MCF 10A (cell line): ENCODE data around the gene NDUFS2. TPM values are rescaled to one million over a fixed set of nuclear protein-coding genes. Genes with fewer than 3 reads are reported as not detected.

Experiments used
- BruUV-seq: library from RNA; stranded (reverse); fragments of 400-500 nt; replicated peaks from 2 replicates; lab custom pipeline; 2021; lab: Mats Ljungman, UMichigan
- CTCF ChIA-PET: fragments of 300-600 bp; sonication (Branson Sonifier 250); formaldehyde crosslinking; extraction: SDS; loops from one replicate; lab custom pipeline; 2021; ENCODE audit warnings: antibody characterized with exemption, inconsistent platforms; lab: Yijun Ruan, JAX
- POLR2A ChIA-PET: fragments of 300-600, 350-650 bp; sonication (Branson Sonifier 250); formaldehyde crosslinking; extraction: SDS; loops from one replicate; lab custom pipeline; 2020; ENCODE audit warnings: antibody characterized with exemption, inconsistent platforms; lab: Yijun Ruan, JAX
- DNase-seq: peaks from one replicate; pipeline ENCODE4 v3.0.0-alpha.2; 2018; ENCODE audit not compliant: unreplicated experiment
- H3K27ac Mint-ChIP-seq: one replicate; pipeline ENCODE4 v1.8.0; 2022; ENCODE audit warnings: mild to moderate bottlenecking, low read depth, mixed read lengths; ENCODE audit not compliant: unreplicated experiment
- H3K27me3 Mint-ChIP-seq: one replicate; pipeline ENCODE4 v1.8.0; 2022; ENCODE audit warnings: mixed read lengths; ENCODE audit not compliant: insufficient read depth, unreplicated experiment
- H3K36me3 Mint-ChIP-seq: one replicate; pipeline ENCODE4 v1.8.0; 2022; ENCODE audit warnings: mild to moderate bottlenecking, moderate library complexity, mixed read lengths; ENCODE audit not compliant: insufficient read depth, unreplicated experiment
- H3K4me1 Mint-ChIP-seq: one replicate; pipeline ENCODE4 v1.8.0; 2022; ENCODE audit warnings: mixed read lengths; ENCODE audit not compliant: insufficient read depth, unreplicated experiment
- H3K4me3 Mint-ChIP-seq: one replicate; pipeline ENCODE4 v1.8.0; 2022; ENCODE audit warnings: mild to moderate bottlenecking, moderate library complexity, mixed read lengths; ENCODE audit not compliant: unreplicated experiment
- H3K9me3 Mint-ChIP-seq: one replicate; pipeline ENCODE4 v1.8.0; 2022; ENCODE audit warnings: mixed read lengths; ENCODE audit not compliant: unreplicated experiment
- intact Hi-C: fragments of 100-400 bp; cut with micrococcal nuclease; formaldehyde crosslinking; loops from 2 replicates; pipeline ENCODE4 v1.14.1; 2022
- total RNA-seq: library from RNA; stranded (reverse); gene quantifications from 2 replicates; pipeline ENCODE4 v1.2.3, GENCODE V29; 2022
- TF ChIP-seq, protein P1 (sequence below): fragments of 200-600 bp; IDR thresholded peaks from one replicate; pipeline ENCODE4 v1.8.0; 2022; ENCODE audit warnings: antibody characterized with exemption, mild to moderate bottlenecking; ENCODE audit not compliant: unreplicated experiment

Gene NDUFS2
- total RNA-seq, 1 experiment from 2014 or later, result 149 TPM

GRCh38 chr1:161200992-161201835 lies 953 bp upstream of the NDUFS2 start:
- Mint-ChIP-seq H3K36me3 (peaks cover 36% of the 10 kb centered on the region), H3K27me3 (no peaks in the 10 kb centered on the region), H3K4me3 (peak overlapping the region; percentile 85), H3K4me1 (peaks cover 63% of the 10 kb centered on the region), H3K9me3 (no peaks in the 10 kb centered on the region), H3K27ac (peak overlapping the region; percentile 96)
- ChIA-PET POLR2A (interaction anchor here (0.6 to 6.1 kb wide), 38 partner anchors 9 to 565 kb away, joined by 3 to 81 read pairs (median 7); partner anchors contain the start of genes APOA2, B4GALT3, DEDD and DUSP12), CTCF (interaction anchor here (0.6 to 14.7 kb wide), 18 partner anchors 8 to 536 kb away, joined by 3 to 444 read pairs (median 8); partner anchors contain the start of genes APOA2, FCER1G, PCP4L1 and PPOX)
- BruUV-seq, result TSS peak; percentile 95
- intact Hi-C loops, result no loop called here
- DNase-seq, result peak; percentile 38
- TF ChIP-seq, protein P1, sequence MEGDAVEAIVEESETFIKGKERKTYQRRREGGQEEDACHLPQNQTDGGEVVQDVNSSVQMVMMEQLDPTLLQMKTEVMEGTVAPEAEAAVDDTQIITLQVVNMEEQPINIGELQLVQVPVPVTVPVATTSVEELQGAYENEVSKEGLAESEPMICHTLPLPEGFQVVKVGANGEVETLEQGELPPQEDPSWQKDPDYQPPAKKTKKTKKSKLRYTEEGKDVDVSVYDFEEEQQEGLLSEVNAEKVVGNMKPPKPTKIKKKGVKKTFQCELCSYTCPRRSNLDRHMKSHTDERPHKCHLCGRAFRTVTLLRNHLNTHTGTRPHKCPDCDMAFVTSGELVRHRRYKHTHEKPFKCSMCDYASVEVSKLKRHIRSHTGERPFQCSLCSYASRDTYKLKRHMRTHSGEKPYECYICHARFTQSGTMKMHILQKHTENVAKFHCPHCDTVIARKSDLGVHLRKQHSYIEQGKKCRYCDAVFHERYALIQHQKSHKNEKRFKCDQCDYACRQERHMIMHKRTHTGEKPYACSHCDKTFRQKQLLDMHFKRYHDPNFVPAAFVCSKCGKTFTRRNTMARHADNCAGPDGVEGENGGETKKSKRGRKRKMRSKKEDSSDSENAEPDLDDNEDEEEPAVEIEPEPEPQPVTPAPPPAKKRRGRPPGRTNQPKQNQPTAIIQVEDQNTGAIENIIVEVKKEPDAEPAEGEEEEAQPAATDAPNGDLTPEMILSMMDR, result no peak

DNA sequence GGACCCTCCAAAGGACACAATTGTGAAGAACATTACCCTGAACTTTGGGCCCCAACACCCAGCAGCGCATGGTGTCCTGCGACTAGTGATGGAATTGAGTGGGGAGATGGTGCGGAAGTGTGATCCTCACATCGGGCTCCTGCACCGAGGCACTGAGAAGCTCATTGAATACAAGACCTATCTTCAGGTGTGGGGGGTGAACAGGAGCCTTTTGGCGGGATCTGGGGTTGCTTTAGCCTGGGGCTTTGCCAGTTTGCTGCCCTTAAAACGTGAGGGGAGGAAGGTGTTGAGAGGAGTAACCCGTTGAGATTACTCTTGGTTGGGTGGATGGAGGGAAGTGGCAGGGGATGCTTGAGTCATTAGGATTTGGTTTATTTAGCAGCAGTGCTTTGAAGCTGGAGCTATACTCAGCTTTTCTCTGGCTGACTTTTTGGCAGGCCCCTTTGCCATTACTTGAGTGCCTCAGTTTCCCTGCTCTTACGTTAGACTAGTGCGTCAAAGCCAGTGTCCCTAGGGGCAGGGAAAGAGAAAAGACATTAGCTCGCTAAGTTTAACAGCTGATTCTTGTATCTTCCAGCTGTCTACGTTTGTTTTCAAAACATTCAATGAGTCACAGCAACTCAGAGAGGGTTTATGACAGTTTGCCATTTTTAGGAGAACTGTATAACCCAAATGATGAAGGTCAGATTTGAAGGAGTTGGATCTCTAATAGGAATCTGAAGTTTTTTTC lies 4.4 kb downstream of the NDUFS2 start:
- ChIA-PET POLR2A (interaction anchor here (0.6 to 6.1 kb wide), 7 partner anchors 10 to 177 kb away, joined by 3 to 81 read pairs (median 4); partner anchors contain the start of genes APOA2 and TOMM40L), CTCF (interaction anchor here (0.6 to 14.7 kb wide), 8 partner anchors 9 to 176 kb away, joined by 3 to 444 read pairs (median 36); partner anchors contain the start of genes APOA2, B4GALT3, FCER1G and PPOX)
- H3K4me1 Mint-ChIP-seq, result peaks cover 36% of the 10 kb centered on the region
- intact Hi-C loops, result no loop called here
- H3K4me3 Mint-ChIP-seq, result no peak overlapping the region
- H3K36me3 Mint-ChIP-seq, result peaks cover 90% of the 10 kb centered on the region
- H3K27ac Mint-ChIP-seq, result no peak overlapping the region
- H3K27me3 Mint-ChIP-seq, result no peaks in the 10 kb centered on the region
- no peak for DNase-seq
- TF ChIP-seq, protein P1, result no peak
- no TSS peak for BruUV-seq
- no peaks in the 10 kb centered on the region for H3K9me3 Mint-ChIP-seq

- POLR2A ChIA-PET, result interaction anchor here (0.6 to 1.2 kb wide), 2 partner anchors 10 to 106 kb away, joined by 4 read pairs; no protein-coding TSS in a partner anchor
- Mint-ChIP-seq H3K36me3 (peaks cover 96% of the 10 kb centered on the region), H3K27ac (no peak overlapping the region), H3K9me3 (no peaks in the 10 kb centered on the region), H3K4me1 (peaks cover 33% of the 10 kb centered on the region), H3K27me3 (no peaks in the 10 kb centered on the region), H3K4me3 (no peak overlapping the region)
- no peak for DNase-seq
- BruUV-seq, result no TSS peak
- CTCF ChIA-PET, result interaction anchor here (0.6 to 14.7 kb wide), 8 partner anchors 10 to 175 kb away, joined by 3 to 444 read pairs (median 36); partner anchors contain the start of genes APOA2, B4GALT3, FCER1G and PPOX
- intact Hi-C loops, result no loop called here
- TF ChIP-seq, protein P1, result no peak
Observed at GRCh38 chr1:161207173-161207572, 5.0 kb downstream of the NDUFS2 start.
